ENCODE data around the gene GLIPR1L2.
A peak's percentile ranks its signal among the peaks of the same experiment; 100 is the strongest.
"Not testable (repeated sequence)": the region's sequence is repeated elsewhere in the genome, so short reads cannot be mapped to it uniquely, and the experiment has no call there.

The GLIPR1L2 gene

DNA sequence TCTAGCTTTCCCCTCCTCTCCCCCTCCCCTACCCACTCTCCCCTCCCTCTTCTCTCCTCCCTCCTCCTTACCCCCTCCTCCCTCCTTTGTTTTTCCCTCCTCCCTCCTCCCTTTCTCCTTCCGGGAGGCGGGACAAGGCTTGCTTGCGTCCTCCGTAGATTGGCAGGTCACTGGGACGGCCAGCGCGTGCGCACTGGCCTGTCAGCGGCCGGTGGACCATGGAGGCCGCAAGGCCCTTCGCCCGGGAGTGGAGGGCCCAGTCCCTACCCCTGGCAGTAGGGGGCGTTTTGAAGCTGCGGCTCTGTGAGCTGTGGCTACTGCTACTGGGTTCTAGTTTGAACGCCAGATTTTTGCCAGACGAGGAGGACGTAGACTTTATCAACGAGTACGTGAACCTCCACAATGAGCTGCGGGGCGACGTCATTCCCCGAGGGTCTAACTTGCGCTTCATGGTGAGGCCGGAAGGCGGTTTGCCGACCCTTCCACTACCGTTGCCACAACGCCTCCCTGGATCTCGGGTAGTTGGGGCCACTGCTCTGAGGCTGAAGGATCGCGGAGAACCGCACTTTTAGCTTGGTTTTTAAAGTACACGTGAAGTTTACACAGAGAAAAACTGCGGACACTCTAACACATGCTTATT, at the start of gene GLIPR1L2:
TSS of gene GLIPR1L2 (plus strand) at position 191 of the 640 bp plus-strand sequence. CDS start at position 219, 28 bp downstream.
- peak; percentile 98 for DNase-seq

DNA sequence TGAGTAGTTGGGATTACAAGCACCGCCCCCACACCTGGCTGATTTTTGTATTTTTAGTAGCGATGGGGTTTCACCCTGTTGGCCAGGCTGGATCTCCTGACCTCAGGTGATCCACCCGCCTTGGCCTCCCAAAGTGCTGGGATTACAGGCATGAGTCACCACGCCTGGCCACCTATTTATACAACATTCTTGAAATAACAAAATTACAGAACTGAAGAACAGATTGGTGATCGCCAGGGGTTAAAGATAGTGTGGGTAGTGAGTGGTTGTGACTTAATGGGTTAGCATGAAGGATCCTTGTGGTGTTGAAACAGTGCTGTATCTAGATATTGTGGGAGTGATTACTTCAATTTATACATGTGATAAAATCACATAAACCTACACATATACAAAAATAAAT, 49.0 kb upstream of the GLIPR1L2 start:
- DNase-seq, result peak; percentile 5

DNA sequence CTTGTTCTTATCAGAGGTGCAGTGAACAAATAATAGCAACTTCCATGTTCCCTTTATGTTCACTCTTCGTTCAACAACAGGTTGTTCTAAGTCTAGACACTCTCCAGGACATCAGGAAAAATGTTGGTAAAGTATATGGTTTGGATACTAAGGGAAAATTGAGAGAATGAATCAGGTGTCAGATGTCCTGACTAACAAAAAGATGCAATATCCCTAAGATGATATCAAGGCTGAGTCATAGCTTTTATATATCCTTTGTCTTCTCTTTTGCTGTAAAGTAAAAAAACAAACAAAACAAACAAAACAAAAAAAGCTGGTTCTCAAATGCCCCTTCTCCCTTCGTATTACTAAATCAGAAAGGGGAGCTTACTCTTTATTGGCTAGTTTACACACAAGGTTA, 45.4 kb upstream of the GLIPR1L2 start:
- DNase-seq, result no peak

DNA sequence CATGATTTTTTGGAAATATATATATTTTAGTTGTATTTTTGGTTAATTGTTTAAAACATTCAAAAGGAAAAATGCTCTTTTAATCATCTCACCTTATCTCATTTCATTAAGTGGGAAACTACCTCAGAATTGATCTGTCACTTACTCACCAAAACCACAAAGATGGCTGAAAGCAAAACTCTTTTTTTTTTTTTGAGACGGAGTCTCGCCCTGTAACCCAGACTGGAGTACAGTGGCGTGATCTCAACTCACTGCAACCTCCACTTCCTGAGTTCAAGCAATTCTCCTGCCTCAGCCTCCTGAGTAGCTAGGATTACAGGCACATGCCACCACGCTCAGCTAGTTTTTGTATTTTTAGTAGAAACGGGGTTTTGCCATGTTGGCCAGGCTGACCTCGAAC, 44.7 kb upstream of the GLIPR1L2 start:
- not testable (repeated sequence) for DNase-seq

DNA sequence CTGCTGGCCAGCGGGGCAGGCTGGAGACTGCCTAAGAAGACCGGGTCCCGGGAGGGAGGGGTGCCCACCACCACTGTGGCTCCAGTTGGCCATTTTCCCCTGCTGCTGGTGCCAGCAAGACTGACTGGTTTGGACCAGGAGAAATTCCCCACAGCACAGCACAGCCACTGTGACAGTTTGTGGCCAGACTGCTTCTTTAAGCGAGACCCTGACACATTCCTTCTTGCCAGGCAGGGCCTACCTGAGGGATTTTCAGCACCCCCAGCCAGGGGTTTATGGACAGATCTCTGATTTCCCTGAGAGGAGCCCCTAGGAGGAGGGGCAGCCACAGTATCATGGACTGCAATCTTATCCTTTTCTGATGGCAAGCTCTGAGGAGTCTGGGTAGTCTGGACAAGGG, 40.9 kb upstream of the GLIPR1L2 start:
- DNase-seq, result no peak

DNA sequence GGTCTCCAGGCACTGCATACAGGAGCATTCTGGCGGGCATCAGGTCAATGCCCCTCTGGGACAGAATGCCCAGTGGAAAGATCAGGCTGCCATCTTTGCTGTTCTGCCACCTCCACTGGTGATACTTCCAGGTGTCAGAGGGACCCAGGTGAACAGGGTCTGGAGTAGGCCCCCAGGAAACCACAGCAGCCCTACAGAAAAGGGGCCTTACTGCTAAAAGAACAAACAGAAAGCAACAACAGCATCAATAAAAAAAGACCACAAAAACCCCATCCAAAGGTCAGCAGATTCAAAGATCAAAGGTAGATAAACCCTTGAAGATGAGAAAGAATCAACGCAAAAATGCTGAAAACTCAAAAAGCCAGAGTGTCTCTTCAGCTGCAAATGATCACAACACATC, 40.5 kb upstream of the GLIPR1L2 start:
- no peak for DNase-seq

DNA sequence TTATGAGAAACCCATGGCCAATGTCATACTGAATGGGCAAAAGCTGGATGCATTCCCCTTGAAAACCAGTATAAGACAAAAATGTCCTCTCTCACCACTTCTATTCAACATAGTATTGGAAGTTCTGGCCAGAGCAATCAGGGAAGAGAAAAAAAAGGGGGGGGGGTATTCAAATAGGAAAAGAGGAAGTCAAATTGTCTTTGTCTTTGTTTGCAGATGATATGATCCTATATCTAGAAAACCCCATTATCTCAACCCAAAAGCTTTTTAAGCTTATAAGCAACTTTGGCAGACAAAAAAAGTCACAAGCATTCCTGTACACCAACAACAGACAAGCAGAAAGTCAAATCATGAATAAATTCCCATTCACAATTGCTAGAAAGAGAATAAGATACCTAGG, 36.9 kb upstream of the GLIPR1L2 start:
- no peak for DNase-seq

DNA sequence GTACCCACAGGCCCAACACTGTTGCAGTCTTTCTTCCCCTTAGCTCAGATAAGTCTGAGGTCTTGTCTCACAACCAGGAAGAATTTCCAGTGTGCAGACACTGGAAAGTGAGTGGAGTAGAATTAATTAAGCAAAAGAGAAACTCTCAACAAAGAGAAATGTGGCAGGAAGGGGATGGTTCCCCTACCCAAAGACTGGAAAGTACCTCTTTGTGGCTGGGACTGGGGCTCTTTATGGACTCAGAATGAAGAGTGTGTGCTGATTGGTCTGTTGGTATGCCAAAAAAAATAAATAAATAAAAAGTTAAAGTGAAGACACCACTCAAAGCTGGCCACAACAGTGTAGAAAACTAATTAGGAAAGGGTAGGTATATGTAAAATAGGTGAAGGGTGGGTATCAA, 30.0 kb upstream of the GLIPR1L2 start:
- DNase-seq, result no peak

DNA sequence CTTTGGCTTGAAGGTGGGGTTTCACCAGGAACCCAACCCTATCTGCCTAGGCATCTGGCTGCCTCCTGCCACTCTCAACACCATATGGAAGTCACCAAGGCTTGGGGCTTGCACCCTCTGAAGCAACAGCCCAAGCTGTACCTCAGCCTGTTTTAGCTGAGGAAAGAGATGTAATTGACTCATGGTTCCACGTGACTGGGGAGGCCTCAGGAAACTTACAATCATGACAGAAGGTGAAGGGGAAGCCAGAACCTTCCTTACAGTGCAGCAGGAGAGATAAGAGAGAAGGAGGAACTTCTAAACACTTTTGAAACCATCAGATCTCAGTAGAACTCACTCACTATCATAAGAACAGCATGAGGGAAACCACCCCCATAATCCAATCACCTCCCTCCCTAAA, 29.5 kb upstream of the GLIPR1L2 start:
- DNase-seq, result no peak

DNA sequence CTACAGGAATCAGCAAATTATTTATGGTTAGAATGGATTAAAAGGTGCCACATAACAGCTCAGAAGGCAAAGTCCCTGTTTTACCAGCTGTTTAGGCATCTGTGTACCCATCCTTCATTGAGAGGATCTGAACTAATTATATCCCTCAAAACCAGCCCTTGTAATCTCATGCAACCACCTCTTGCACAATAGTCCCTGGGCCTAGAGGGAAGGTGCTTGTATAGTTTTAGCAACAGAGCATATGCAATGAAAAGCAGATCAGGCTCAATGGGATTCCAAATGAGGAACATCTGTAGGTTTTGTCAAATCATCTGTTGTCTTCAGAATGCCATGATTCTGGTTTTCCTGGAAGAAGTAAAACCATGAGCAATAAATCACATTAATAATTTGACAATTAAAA, 26.0 kb upstream of the GLIPR1L2 start:
- peak; percentile 70 for DNase-seq

DNA sequence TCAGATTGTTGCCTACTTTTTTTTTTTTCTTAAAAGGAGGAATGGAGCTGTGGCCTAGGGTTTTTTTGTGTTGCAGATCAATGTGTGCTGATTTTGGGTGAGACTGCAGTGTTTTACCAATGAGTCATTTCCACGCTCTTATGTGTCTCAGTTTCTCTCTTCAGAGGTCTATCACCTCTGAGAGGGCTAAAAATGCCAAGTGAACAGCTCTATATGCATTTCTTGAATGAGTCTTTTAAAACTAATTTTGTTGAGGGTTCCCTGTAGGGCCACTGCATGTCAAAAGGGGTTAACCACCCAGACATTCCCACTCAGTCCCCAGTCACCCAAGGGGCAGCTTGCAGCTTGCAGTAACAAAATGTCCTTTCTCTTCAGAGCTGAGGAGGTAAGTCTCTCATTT, 24.3 kb upstream of the GLIPR1L2 start:
- DNase-seq, result peak; percentile 46

DNA sequence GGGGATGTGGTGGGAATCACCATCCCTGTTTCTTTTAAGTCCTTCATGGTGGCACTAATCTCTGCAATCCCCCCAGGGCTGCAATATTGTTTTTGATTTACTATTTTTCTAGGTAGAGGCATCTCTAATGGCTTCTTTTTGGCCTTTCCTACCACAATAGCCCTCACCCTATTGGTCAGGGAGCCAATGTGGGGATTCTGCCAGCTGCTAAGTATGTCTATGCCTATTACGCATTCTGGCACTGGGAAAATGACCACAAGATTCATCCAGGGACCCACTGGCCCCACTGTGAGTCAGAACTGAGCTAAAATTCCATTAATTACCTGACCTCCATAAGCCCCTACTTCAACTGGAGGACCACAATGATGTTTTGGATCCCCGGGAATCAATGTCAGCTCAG, 15.9 kb upstream of the GLIPR1L2 start:
- DNase-seq, result peak; percentile 9

DNA sequence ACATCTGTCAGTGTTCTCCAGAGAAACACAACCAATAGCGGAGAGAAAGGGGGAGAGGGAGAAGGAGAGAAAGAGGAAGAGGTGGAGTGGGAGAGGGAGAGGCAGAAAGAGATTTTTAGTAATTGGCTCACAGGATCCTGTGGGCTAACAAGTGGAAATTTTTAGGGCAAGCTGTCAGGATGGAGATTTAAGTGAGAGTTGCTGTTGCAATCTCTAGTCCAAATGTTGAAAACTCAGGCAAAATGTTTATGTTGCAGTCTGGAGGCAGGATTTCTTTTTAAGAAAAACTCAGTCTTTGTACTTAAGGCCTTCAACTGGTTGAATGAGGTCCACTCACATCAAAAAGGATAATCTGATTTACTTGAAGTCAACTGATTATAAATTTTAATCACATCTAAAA, 12.5 kb upstream of the GLIPR1L2 start:
- DNase-seq, result peak; percentile 18

DNA sequence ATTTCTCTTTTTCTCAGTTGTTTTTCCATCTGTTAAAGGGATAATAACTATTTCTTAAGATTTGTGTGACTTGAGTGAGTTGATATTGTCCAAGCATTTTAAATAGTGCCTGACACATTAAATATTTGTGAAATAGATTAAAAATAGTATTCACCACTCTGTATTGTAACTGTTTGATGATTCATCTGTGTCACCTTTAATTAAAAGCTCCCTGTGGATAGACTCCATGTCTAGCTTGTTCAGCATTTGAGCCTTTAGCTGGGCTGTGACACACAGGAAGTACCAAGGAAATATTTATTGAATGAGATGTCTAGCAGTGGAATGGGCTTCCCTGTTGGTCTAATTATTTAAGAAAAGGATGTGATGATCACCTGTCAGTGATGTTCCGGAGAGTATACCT, 1.8 kb upstream of the GLIPR1L2 start:
- DNase-seq, result peak; percentile 55

DNA sequence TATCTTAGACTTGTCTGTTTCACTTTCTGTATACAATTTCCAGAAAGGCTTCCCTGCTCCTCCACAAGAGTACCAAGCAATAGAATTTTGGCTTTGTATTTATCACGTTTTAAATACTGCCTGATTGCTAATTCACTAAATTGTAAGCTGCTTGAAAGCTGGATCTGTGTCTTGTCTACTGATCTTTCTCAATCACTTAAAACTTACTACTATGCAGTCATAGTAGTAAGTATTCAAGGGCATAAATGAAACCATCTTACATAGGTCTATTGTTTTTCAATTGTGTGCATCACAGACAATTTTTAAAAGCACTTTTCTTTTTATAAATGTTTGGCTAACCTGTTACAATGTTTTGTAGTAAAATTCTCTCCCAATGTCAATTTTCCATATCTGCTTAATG, 1.2 kb upstream of the GLIPR1L2 start:
- no peak for DNase-seq

DNA sequence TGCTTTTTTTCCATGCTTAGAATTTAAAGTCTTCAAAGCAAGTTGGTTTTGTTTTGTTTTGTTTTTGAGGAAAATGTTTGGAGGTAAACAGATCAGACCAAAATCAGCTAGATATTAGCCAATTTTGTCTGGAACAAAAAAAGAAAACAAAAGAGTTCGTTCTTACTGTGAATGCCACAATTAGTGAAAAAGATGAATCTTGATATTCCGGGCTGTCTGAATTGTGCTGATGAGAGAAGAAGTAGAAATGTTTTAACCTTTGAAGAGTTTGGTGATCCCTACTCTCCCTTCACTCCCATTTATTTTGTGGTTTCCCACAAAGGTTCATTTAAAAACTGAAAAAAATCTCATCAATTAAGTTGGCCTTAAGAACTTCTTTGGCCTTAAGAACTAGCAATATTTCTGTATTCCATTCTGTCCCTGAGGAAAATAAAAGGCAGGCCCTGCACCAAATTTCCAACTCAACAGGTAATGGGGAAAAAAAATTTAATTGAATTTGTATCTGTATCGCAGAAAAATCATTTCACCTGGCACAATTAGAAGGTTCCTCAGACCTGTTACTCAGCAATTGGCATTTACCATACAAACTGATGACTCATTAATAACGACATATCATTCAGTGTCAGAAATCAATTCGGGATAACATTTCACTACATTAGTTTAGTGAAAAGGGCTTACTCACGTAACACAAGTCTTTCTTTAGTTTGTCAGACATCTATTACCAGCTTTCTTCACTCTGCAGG, 562 bp upstream of the GLIPR1L2 start:
- DNase-seq, result no peak

DNA sequence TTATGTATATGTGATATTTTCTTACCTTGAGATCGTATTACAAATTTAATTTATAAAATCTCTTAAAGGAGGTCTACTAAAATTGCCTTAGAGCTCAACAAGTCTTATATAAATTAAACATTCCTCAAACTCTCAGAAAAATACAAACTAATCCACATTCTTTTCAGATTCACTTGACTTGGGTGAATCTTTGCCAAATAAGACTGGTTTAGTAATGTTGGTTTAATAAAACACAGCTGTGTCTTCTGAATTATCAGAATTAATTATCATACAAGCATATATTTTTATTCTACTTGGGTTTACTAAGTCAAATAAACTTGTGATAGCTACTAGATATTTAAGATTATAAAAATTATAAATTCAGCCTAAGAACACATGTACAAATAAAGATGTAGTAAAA, 13.3 kb downstream of the GLIPR1L2 start:
- DNase-seq, result peak; percentile 3

DNA sequence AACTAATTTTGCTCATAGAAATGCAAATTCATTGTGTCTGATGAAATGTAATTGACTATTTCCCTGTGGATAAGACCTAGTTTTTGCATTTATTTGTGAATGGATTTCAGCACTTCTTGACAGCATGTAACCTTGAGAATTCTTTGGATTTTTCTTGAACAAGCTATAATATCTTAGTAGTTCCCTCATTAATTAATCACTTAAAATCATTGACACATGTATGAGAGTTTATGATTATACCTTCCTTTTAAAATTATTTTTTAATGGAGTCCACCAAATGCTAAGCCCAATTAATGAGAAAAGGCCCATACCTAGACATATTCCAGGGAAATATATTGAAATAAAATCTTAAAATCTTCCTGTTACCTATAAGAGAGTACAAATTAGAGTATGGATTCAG, 16.8 kb downstream of the GLIPR1L2 start:
- no peak for DNase-seq

DNA sequence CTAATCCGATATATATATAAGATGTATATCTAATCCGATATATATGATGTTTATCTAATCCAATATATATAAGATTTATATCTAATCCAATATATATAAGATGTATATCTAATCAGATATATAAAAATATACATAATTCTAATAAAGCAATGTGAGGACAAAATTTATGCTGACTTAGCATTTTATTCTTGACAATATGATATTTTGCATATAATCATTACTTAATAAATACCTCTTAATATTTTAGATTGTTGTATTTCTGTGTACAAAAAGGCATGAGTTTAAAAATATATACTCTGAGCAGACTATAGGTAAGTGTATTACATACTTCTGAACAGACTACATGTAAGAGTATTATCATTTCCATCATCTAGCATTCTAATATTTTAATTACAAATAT, 18.9 kb downstream of the GLIPR1L2 start:
- DNase-seq, result no peak

DNA sequence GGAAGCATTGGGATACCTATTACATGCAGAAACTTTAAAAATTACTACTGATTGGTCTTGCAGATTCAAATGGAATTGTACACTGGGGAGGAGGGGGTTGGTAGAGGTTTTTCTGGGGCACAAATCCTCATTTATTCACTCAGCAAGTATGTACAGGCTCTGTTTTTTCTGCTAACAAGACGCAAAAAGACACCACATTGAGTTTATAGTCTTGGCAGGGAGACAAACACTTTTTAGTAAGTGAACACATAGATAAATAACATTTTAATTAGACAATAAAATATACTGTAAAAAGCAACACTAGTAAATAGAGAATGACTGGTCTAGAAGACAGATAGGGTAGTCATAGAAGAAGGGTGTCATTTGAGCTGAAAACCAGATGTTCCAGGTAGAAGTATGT, 23.8 kb downstream of the GLIPR1L2 start:
- peak; percentile 5 for DNase-seq

DNA sequence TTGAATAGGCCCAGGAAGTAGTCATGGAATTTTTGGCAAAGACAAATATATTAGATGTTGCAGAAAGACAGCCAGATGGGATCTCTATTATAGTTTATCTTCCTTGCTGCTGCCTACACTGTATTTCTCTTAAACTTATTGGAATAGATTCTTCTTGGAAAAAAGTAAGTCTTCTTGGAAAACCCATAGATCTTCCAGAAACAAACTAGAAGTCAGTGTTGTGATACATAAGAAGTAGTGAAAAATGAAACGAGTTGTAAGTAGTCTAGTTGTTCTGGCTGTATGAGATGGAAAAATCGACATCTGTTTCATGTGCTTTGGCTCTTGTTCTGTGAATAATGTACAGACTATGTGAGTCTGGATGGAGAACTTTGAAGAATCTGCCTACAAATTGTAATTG, 29.0 kb downstream of the GLIPR1L2 start:
- DNase-seq, result no peak

DNA sequence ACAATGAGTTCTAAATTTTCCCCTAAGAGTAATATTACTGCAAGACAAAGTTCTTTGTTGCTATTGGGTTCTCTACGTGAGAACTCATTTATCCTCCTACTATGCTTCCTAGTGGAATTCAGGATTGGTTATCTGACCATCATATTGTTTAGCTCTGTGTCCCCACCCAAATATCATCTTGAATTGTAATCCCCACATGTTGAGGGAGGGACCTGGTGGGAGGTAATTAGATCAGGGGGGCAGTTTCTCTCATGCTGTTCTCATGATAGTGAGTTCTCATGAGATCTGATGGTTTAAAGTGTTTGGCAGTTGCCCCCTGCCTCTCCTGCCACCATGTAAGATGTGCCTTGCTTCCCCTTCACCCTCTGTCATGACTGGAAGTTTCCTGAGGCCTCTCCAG, 36.6 kb downstream of the GLIPR1L2 start:
- no peak for DNase-seq

DNA sequence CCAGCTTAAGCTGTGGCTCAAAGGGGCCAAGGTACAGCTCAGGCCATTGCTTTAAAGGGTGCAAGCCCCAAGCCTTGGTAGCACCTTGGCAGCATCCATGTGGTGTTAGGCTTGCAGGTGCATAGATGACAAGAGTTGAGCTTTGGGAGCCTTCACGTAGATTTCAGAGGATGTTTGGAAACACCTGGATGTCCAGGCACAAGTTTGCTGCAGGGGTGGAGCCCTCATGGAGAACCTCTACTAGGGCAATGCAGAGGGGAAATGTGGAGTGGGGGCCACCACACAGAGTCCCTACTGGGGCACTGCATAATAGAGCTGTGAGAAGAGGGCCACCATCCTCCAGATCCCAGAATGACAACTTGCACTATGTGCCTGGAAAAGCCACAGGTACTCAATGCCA, 37.9 kb downstream of the GLIPR1L2 start:
- DNase-seq, result no peak

DNA sequence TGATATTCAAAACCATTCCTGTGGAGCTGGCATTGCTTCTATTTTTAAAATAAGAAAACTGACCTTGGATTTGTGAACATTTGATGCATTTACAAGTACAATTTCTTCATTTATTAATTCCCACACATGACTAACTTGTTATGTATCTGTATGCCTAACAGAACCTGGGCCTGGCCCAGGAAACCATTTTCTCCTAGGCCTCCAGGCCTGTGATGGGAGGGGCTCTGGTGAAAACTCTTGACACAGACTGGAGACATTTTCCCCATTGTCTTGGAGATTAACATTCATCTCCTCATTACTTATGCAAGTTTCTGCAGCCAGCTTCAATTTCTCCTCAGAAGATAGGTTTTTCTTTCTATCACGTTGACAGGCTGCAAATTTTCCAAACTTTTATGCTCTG, 42.0 kb downstream of the GLIPR1L2 start:
- DNase-seq, result no peak

DNA sequence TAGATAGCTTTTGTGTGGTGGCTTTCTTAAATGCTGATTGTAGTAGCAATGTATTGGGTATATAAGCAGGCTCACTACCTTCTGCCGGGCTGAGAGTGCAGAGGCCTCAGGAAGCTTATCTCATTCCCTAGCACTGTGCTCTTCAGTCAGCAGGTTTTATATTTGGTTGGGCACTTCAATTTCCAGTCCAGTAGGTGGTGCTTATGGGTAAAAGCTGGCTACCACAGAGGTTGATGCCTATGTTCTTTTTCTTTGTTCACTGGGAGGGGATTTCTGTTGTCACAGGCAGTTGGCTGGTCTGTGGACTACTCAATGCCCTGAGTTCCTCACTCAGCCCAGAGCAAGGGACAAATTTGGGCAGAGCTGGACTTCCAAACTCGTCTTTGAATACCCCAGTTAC, 46.7 kb downstream of the GLIPR1L2 start:
- DNase-seq, result peak; percentile 26
